ENCODE data around the gene PRR14.

The PRR14 gene

DNA sequence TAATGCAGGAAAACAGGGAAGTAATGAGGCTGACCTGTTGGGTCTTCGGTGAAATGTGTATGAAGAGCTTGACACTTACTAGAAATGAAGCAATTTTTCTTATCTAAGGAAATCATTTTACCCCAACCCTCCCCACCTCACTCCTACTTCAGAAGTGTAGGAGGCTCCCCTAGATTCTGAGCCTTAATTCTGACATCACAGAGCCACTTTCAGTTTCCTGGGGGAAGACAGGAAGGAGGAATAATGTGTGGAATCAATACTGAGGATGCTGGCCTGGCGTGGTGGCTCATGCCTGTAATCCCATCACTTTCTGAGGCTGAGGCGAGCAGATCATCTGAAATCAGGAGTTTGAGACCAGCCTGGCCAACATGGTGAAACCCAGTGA lies 27.8 kb downstream of the PRR14 start:
- Histone ChIP-seq H3K4me3 (ENCODE audit: low read depth, low read length) (no peak overlapping the region), H3K36me3 (no peaks in the 10 kb centered on the region), H3K9me3 (ENCODE audit: severe bottlenecking) (no peaks in the 10 kb centered on the region), H3K27ac (no peak overlapping the region), H3K27me3 (ENCODE audit: insufficient read depth, low read depth, severe bottlenecking) (no peaks in the 10 kb centered on the region)
- no peak for TF ChIP-seq CTCF (IDR thresholded peaks at IDR 0.05; ENCODE audit: low read depth, low read length)
- DNase-seq = no peak

DNA sequence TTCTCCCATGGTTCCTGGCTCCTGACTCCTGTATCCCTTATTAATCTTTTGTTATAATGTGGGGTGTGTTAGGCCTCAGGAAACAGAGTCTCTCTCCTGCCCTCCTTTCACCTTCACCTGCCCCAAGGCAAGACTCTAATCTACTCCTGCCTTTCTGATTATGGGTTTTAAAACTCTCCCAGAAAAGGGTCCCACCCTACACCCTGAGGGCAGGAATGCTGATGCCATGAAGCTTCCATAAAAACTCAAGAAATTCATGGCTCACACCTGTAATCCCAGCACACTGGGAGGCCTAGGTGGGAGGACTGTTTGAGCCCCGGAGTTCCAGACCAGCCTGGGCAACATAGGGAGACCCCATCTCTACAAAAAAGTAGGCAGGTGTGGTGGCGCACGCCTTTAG lies 29.6 kb downstream of the PRR14 start:
- DNase-seq = no peak
- Histone ChIP-seq H3K27ac (no peak overlapping the region), H3K36me3 (no peaks in the 10 kb centered on the region), H3K9me3 (ENCODE audit: severe bottlenecking) (no peaks in the 10 kb centered on the region), H3K27me3 (ENCODE audit: insufficient read depth, low read depth, severe bottlenecking) (no peaks in the 10 kb centered on the region), H3K4me3 (ENCODE audit: low read depth, low read length) (no peak overlapping the region)
- TF ChIP-seq CTCF (IDR thresholded peaks at IDR 0.05; ENCODE audit: low read depth, low read length) = no peak

GRCh38 chr16:30688701-30689100 lies 37.9 kb downstream of the PRR14 start:
- peak; percentile 75 for DNase-seq
- Histone ChIP-seq H3K4me3 (ENCODE audit: low read depth, low read length) (no peak overlapping the region), H3K9me3 (ENCODE audit: severe bottlenecking) (no peaks in the 10 kb centered on the region), H3K27ac (peak overlapping the region; percentile 61), H3K27me3 (ENCODE audit: insufficient read depth, low read depth, severe bottlenecking) (no peaks in the 10 kb centered on the region), H3K36me3 (no peaks in the 10 kb centered on the region)
- TF ChIP-seq CTCF (IDR thresholded peaks at IDR 0.05; ENCODE audit: low read depth, low read length) = no peak

- Histone ChIP-seq H3K9me3 (ENCODE audit: severe bottlenecking) (no peaks in the 10 kb centered on the region), H3K36me3 (no peaks in the 10 kb centered on the region), H3K27ac (peak overlapping the region; percentile 71), H3K4me3 (ENCODE audit: low read depth, low read length) (peak overlapping the region; percentile 19), H3K27me3 (ENCODE audit: insufficient read depth, low read depth, severe bottlenecking) (no peaks in the 10 kb centered on the region)
- peak; percentile 68 for DNase-seq
- no peak for TF ChIP-seq CTCF (IDR thresholded peaks at IDR 0.05; ENCODE audit: low read depth, low read length)
Measured at GRCh38 chr16:30691907-30692306, 41.1 kb downstream of the PRR14 start.

GRCh38 chr16:30692396-30693064 lies 41.8 kb downstream of the PRR14 start:
- H3K9me3 ChIP-seq (ENCODE audit: severe bottlenecking) = no peaks in the 10 kb centered on the region
- peak overlapping the region; percentile 71 for H3K27ac ChIP-seq
- no peak for TF ChIP-seq CTCF (IDR thresholded peaks at IDR 0.05; ENCODE audit: low read depth, low read length)
- H3K4me3 ChIP-seq (ENCODE audit: low read depth, low read length) = no peak overlapping the region; the same call in 1 of the 2 replicates
- no peaks in the 10 kb centered on the region for H3K36me3 ChIP-seq
- no peaks in the 10 kb centered on the region for H3K27me3 ChIP-seq (ENCODE audit: insufficient read depth, low read depth, severe bottlenecking)
- DNase-seq = no peak
